Testis (tissue), 3 donors: ENCODE results near the gene RNASE12. TPM values are rescaled to one million over a fixed set of nuclear protein-coding genes. Genes with fewer than 3 reads are reported as not detected.
A peak's percentile ranks its signal among the peaks of the same experiment; 100 is the strongest.

Source experiments
- DNase-seq: peaks from one replicate; pipeline ENCODE4 v3.0.0-alpha.2; 2019
- H3K27ac ChIP-seq, 2 donors: fragments of 200-600 bp; sonication (generic); one replicate each; pipeline ENCODE4 v1.5.1; 2019
- H3K27me3 ChIP-seq: fragments of 200-600 bp; sonication (generic); one replicate; pipeline ENCODE4 v1.5.1; 2019
- H3K36me3 ChIP-seq: fragments of 200-600 bp; sonication (generic); one replicate; pipeline ENCODE4 v1.5.1; 2017; ENCODE audit warnings: low read depth; ENCODE audit errors: missing control alignments
- H3K4me1 ChIP-seq: fragments of 200-600 bp; sonication (generic); one replicate; pipeline ENCODE4 v1.5.1; 2019
- H3K4me3 ChIP-seq, 2 donors: fragments of 200-600 bp; sonication (generic); one replicate each; pipeline ENCODE4 v1.5.1; 2017 to 2019
- H3K9me3 ChIP-seq: fragments of 200-600 bp; sonication (generic); one replicate; pipeline ENCODE4 v1.5.1; 2017
- CTCF ChIP-seq, 3 experiments: fragments of 450-650 bp in 2 of 3; fragments of 200-600 bp in 1 of 3; sonication (generic) in 1 of 3; IDR thresholded peaks; one replicate each; pipeline ENCODE4 v1.5.1; 2016 to 2019; ENCODE audit warnings: antibody characterized with exemption in 3 of 3, mild to moderate bottlenecking in 2 of 3, moderate library complexity in 1 of 3
- POLR2A ChIP-seq: fragments of 450-650 bp; IDR thresholded peaks from one replicate; pipeline ENCODE4 v1.6.1; 2017; ENCODE audit warnings: antibody characterized with exemption, mild to moderate bottlenecking, moderate library complexity
- WGBS, 2 donors: methylation state at CpG; one replicate each; pipeline ENCODE4 v1.1.5; 2018; 5-methylcytosine and 5-hydroxymethylcytosine counted together
- intact Hi-C: fragments of 100-400 bp; cut with DNase I; formaldehyde crosslinking; loops from one replicate; pipeline ENCODE4 v1.15.1; 2023; ENCODE audit warnings: low total_unique reads
- polyA plus RNA-seq: library from polyadenylated mRNA; stranded (reverse); fragments of 350-450 nt; fragmentation: Illumina TruSeq; extraction: RNeasy Lipid Tissue Mini Kit (QIAGEN cat#74804); gene quantifications from one replicate; pipeline ENCODE4 v1.2.3, GENCODE V29; 2014; ENCODE audit warnings: low read depth, low replicate concordance; ENCODE audit not compliant: insufficient read depth
- total RNA-seq, 2 donors: library from RNA; depleted of rRNA; stranded (reverse); fragments of >200 nt; gene quantifications; one replicate each; pipeline ENCODE4 v1.2.3, GENCODE V29; 2016

The RNASE12 gene
- total and polyA plus RNA-seq, 3 donors from 2014 or later, result 1.3 TPM; not detected in 2

DNA sequence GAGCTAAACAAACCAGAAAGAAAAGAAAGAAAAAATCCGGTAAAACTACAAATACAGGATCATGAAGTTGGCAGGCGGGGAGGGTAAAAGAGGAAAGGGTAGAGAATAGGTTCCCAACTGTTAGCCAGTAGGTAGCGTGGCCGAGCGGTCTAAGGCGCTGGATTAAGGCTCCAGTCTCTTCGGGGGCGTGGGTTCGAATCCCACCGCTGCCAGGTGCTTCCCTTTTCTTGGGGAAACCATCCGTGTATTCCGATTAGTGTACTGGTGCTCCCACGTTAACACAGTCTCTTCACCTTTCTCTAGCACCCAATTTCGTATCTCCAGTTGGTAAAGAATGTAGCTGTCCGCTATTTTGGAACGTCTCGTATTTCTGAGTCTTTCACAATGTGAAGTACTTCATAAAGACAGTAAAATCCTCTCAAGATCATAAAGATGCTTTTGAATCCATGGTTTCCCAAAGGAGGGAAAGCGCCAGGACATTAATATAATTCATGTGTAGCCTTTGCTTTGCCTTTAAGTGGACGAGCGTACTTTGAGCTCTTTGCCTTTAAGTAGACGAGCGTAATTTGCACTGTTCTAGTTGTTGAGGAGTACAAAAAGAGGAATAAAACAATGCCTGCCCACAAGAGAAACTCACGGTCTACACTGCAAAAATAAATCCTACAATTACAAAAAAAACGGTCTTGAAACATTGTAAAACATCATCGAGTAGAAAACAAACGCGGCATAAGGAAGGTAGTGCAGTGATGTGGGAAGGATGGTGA, 19.0 kb upstream of the RNASE12 start:
- peak overlapping the region; percentile 89 to 94 for H3K4me3 ChIP-seq
- WGBS, 2 donors, result 4 to 5% methylated on average over 27 of the region's 27 CpGs
- peak overlapping the region; percentile 81 to 89 for H3K27ac ChIP-seq
- TF ChIP-seq POLR2A, result no peak
- no peak for TF ChIP-seq CTCF (IDR thresholded peaks at IDR 0.05)
- peak; percentile 91 for DNase-seq
- intact Hi-C loops, result loop anchor here (5.0 kb wide), 1 partner anchor 77 kb away; the partner anchor contains the start of gene ANG
- no peaks in the 10 kb centered on the region for H3K27me3 ChIP-seq
- H3K9me3 ChIP-seq, result no peaks in the 10 kb centered on the region
- peaks cover 6% of the 10 kb centered on the region for H3K4me1 ChIP-seq
- H3K36me3 ChIP-seq, result no peaks in the 10 kb centered on the region

- intact Hi-C loops, result loop anchor here (5.0 to 10.0 kb wide), 2 partner anchors 78 to 285 kb away; partner anchors contain the start of gene ANG
These were observed 18.2 kb upstream of the RNASE12 start for GRCh38 chr14:20609215-20610001.

DNA sequence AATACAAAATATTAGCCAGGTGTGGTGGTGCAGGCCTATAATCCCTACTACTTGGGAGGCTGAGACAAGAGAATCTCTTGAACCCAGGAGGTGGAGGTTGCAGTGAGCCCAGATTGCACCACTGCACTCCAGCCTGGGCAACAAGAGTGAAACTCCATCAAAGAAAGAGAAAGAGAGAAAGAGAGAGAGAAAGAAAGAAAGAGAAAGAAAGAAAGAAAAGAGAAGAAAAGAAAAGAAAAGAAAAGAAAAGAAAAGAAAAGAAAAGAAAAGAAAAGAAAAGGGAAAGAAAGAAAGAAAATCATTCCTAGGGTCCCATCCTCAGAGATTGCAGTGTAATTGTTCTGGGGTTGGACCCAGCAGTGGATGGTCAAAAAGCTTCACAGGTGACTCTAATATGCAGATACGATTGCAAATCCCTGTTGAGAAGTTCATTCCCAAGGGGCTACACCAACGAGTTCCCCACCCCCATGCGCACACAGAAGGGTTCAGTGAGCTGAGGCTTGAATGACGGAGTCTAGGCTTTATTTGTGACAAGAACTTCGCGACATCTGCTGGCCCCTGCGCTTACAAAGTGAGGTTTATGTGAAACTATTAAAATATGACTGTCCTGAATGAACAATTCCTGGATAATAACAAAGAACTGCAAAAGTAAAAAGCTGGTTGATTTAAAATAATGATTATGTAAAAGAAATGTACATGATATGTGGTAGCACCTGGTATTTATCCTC, 17.4 kb upstream of the RNASE12 start:
- WGBS, 2 donors, result 75 to 78% methylated on average over 7 of the region's 7 CpGs
- Histone ChIP-seq H3K27me3 (no peaks in the 10 kb centered on the region), H3K9me3 (no peaks in the 10 kb centered on the region), H3K27ac (peak overlapping the region in 1 of 2 donors; percentile 89), H3K4me1 (no peaks in the 10 kb centered on the region), H3K4me3 (no peak overlapping the region), H3K36me3 (no peaks in the 10 kb centered on the region)
- intact Hi-C loops, result loop anchor here (10.0 kb wide), 1 partner anchor 284 kb away; no protein-coding TSS in a partner anchor
- DNase-seq, result no peak
- TF ChIP-seq CTCF (IDR thresholded peaks at IDR 0.05), result no peak
- TF ChIP-seq POLR2A, result no peak

More at GRCh38 chr14:20609215-20610001, 18.2 kb upstream of the RNASE12 start:
- Histone ChIP-seq H3K27me3 (no peaks in the 10 kb centered on the region), H3K27ac (peak overlapping the region; percentile 81 to 89), H3K9me3 (no peaks in the 10 kb centered on the region), H3K36me3 (no peaks in the 10 kb centered on the region), H3K4me1 (no peaks in the 10 kb centered on the region), H3K4me3 (peak overlapping the region; percentile 89 to 94)
- peak; percentile 90 for DNase-seq
- 0% methylated on average over 37 to 43 of the region's 44 CpGs for WGBS, 2 donors
- peak; percentile 95 to 100 (median 99) for TF ChIP-seq CTCF (IDR thresholded peaks at IDR 0.05)
- no peak for TF ChIP-seq POLR2A

GRCh38 chr14:20607617-20608016, 16.4 kb upstream of the RNASE12 start:
- 60 to 80% methylated on average over 5 of the region's 5 CpGs for WGBS, 2 donors
- no peak for TF ChIP-seq CTCF (IDR thresholded peaks at IDR 0.05)
- TF ChIP-seq POLR2A, result no peak
- no peaks in the 10 kb centered on the region for H3K27me3 ChIP-seq
- H3K4me3 ChIP-seq, result no peak overlapping the region
- no peak for DNase-seq
- no peaks in the 10 kb centered on the region for H3K4me1 ChIP-seq
- intact Hi-C loops, result loop anchor here (10.0 kb wide), 1 partner anchor 283 kb away; no protein-coding TSS in a partner anchor
- H3K9me3 ChIP-seq, result no peaks in the 10 kb centered on the region
- no peaks in the 10 kb centered on the region for H3K36me3 ChIP-seq
- no peak overlapping the region for H3K27ac ChIP-seq
